Measurements from ENCODE around the gene ITGB5. TPM values are rescaled to one million over a fixed set of nuclear protein-coding genes. Genes with fewer than 3 reads are reported as not detected.

Gene ITGB5
- total RNA-seq, 1 experiment from 2014 or later = 146 TPM

DNA sequence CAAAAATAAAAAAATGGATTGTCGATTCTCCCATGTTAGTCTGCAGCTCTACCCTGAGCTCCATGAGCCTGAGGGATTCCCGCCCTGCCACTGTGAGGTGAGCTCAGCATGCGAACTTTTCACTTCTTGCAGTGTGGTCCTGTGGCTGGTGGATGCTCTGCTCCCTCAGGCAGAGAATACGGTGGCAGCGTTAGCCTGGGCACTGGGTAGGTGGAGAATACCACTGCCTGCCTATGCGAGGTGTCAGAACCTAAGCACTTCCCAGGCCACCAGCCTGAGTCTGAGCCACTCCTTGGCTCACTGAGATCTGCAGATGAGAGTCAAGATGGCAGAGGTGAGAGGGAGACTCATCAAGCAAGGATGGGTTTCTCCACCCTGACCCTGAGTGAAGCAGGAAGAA lies 70.1 kb downstream of the ITGB5 start:
- Mint-ChIP-seq H3K4me1 (peaks cover 0 to 4% of the 10 kb centered on the region in 2 experiments; a peak in 1 of 4 replicates), H3K4me3 (no peak overlapping the region), H3K27me3 (ENCODE audit: low read depth) (no peaks in the 10 kb centered on the region), H3K36me3 (ENCODE audit: insufficient read depth in 1 of 3, low read depth in 3 of 3) (peaks cover 34 to 85% (median 49%) of the 10 kb centered on the region in 3 experiments), H3K9me3 (no peaks in the 10 kb centered on the region), H3K27ac (peak overlapping the region in 2 of 3 experiments; percentile 52 to 54; a peak in 2 of 7 replicates)
- H2AFZ ChIP-seq (ENCODE audit: low read length) = no peak overlapping the region
- no peak overlapping the region for H3K27ac ChIP-seq (ENCODE audit: insufficient read length, low read depth, low read length)
- H3K4ac ChIP-seq (ENCODE audit: low read depth, low read length) = no peak overlapping the region
- no peak overlapping the region for H4K5ac ChIP-seq (ENCODE audit: insufficient read length, low read depth, low read length)
- no peak for DNase-seq
- no peak overlapping the region for H3T11ph ChIP-seq (ENCODE audit: low read length)
- no peaks in the 10 kb centered on the region for H4K20me1 ChIP-seq (ENCODE audit: control insufficient read depth, insufficient read depth, insufficient read length)
- no peaks in the 10 kb centered on the region for H3K9me3 ChIP-seq (ENCODE audit: control insufficient read depth, low read depth, low read length)
- no peak overlapping the region for H2BK20ac ChIP-seq (ENCODE audit: low read depth, low read length, poor library complexity, severe bottlenecking)
- TF ChIP-seq, protein P1, sequence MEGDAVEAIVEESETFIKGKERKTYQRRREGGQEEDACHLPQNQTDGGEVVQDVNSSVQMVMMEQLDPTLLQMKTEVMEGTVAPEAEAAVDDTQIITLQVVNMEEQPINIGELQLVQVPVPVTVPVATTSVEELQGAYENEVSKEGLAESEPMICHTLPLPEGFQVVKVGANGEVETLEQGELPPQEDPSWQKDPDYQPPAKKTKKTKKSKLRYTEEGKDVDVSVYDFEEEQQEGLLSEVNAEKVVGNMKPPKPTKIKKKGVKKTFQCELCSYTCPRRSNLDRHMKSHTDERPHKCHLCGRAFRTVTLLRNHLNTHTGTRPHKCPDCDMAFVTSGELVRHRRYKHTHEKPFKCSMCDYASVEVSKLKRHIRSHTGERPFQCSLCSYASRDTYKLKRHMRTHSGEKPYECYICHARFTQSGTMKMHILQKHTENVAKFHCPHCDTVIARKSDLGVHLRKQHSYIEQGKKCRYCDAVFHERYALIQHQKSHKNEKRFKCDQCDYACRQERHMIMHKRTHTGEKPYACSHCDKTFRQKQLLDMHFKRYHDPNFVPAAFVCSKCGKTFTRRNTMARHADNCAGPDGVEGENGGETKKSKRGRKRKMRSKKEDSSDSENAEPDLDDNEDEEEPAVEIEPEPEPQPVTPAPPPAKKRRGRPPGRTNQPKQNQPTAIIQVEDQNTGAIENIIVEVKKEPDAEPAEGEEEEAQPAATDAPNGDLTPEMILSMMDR (conservative IDR thresholded peaks at IDR 0.05) = no peak
- no peak overlapping the region for H2BK15ac ChIP-seq (ENCODE audit: low read depth, low read length)
- no peak overlapping the region for H2BK12ac ChIP-seq (ENCODE audit: insufficient read length, low read depth, low read length)
- no peak overlapping the region for H3K14ac ChIP-seq (ENCODE audit: insufficient read depth, low read length)
- no peak overlapping the region for H2BK120ac ChIP-seq (ENCODE audit: low read depth, low read length, poor library complexity, severe bottlenecking)
- no peak overlapping the region for H3K23ac ChIP-seq (ENCODE audit: insufficient read length, low read depth, low read length)
- no peak overlapping the region for H3K9ac ChIP-seq (ENCODE audit: extremely low read depth, insufficient read length, low read length)
- no peaks in the 10 kb centered on the region for H3K23me2 ChIP-seq (ENCODE audit: insufficient read length, low read depth, low read length, poor library complexity, severe bottlenecking)
- H4K91ac ChIP-seq (ENCODE audit: insufficient read length, low read depth, low read length) = no peak overlapping the region
- no peaks in the 10 kb centered on the region for H3K27me3 ChIP-seq (ENCODE audit: insufficient read depth, low read length)
- WGBS (ENCODE audit: extremely low coverage, insufficient read length, low lambda C conversion rate) = no CpG with 5 or more reads among the region's 6 CpGs
- no peak overlapping the region for H2AK5ac ChIP-seq (ENCODE audit: insufficient read length, low read length)
- no peak overlapping the region for H3K56ac ChIP-seq (ENCODE audit: insufficient read length, low read depth, low read length)
- no peaks in the 10 kb centered on the region for H3K79me2 ChIP-seq (ENCODE audit: insufficient read depth, low read length)
- no peak overlapping the region for H3K4me2 ChIP-seq (ENCODE audit: insufficient read depth, insufficient read length, low read length)
- no peak overlapping the region for H3K18ac ChIP-seq (ENCODE audit: insufficient read length, low read depth, low read length)
- H2BK5ac ChIP-seq (ENCODE audit: insufficient read length, low read length) = peak overlapping the region; percentile 0
- H3K79me1 ChIP-seq (ENCODE audit: insufficient read depth, low read depth, low read length, poor library complexity, severe bottlenecking) = no peaks in the 10 kb centered on the region
- H3K4me1 ChIP-seq (ENCODE audit: insufficient read depth, low read length) = no peaks in the 10 kb centered on the region
- no peak overlapping the region for H4K8ac ChIP-seq (replicated peaks; ENCODE audit: insufficient read length, low read depth, low read length)
